H1 (cell line): ENCODE data around the gene CAPN15. TPM values are rescaled to one million over a fixed set of nuclear protein-coding genes. Genes with fewer than 3 reads are reported as not detected.

ENCODE experiments used
- CTCF ChIA-PET: fragments of 300-600 bp; sonication (Branson Sonifier 250); formaldehyde crosslinking; loops from one replicate; lab custom pipeline; 2021; ENCODE audit not compliant: partially characterized antibody; lab: Charles Lee
- POLR2A ChIA-PET: fragments of 300-600 bp; sonication (Branson Sonifier 250); formaldehyde crosslinking; loops from one replicate; lab custom pipeline; 2021; ENCODE audit warnings: inconsistent platforms; ENCODE audit not compliant: partially characterized antibody; lab: Charles Lee
- DNase-seq, 2 experiments: peaks; one replicate each; pipeline versions ENCODE4 v3.0.0 to v3.0.0-alpha.2; 2010 to 2022; ENCODE audit warnings: low spot score in 2 of 2, low read depth in 1 of 2, mixed read lengths in 1 of 2
- FAIRE-seq: peaks from 2 replicates; lab custom pipeline; 2011; peaks lifted over from hg19 to GRCh38; lab: Jason Lieb, UNC
- H2AFZ ChIP-seq: 2 replicates; pipeline ENCODE4 v1.8.1; 2012; ENCODE audit warnings: low read length, inconsistent platforms
- H2AK5ac ChIP-seq: 2 replicates; pipeline ENCODE4 v1.6.1; 2013; ENCODE audit warnings: low read depth, low read length
- H2BK120ac ChIP-seq: replicated peaks from 2 replicates; pipeline ENCODE3; 2013; ENCODE audit warnings: low read depth, low read length, inconsistent platforms
- H2BK12ac ChIP-seq: 2 replicates; pipeline ENCODE4 v1.6.1; 2013; ENCODE audit warnings: low read depth, low read length
- H2BK15ac ChIP-seq: 2 replicates; pipeline ENCODE4 v1.6.1; 2013; ENCODE audit warnings: low read length
- H2BK20ac ChIP-seq: 2 replicates; pipeline ENCODE4 v1.6.1; 2013; ENCODE audit warnings: low read length
- H2BK5ac ChIP-seq: 2 replicates; pipeline ENCODE4 v1.6.1; 2013; ENCODE audit warnings: low read depth, low read length
- H3K14ac ChIP-seq: 2 replicates; pipeline ENCODE4 v1.6.1; 2013; ENCODE audit warnings: inconsistent platforms; ENCODE audit not compliant: insufficient read length
- H3K18ac ChIP-seq: 2 replicates; pipeline ENCODE4 v1.6.1; 2013; ENCODE audit warnings: low read length; ENCODE audit errors: extremely low read depth
- H3K23ac ChIP-seq: 2 replicates; pipeline ENCODE4 v1.6.1; 2013; ENCODE audit warnings: inconsistent platforms; ENCODE audit not compliant: insufficient read length
- H3K23me2 ChIP-seq: 2 replicates; pipeline ENCODE4 v1.6.1; 2013; ENCODE audit warnings: low read depth, low read length
- H3K27ac ChIP-seq: 2 replicates; pipeline ENCODE4 v1.6.1; 2011; ENCODE audit warnings: low read depth, low read length, inconsistent platforms
- H3K27me3 ChIP-seq, 4 experiments: replicated peaks in 1 of 4; 1 replicate in 1 of 4; 2 replicates in 3 of 4; pipeline versions ENCODE4 v1.6.1 to v1.8.1; 2011 to 2013; ENCODE audit warnings: low read length in 3 of 4, mild to moderate bottlenecking in 3 of 4, inconsistent platforms in 2 of 4, mixed read lengths in 2 of 4, moderate library complexity in 1 of 4; ENCODE audit not compliant: control insufficient read depth in 3 of 4, insufficient read depth in 3 of 4; ENCODE audit errors: extremely low read depth in 1 of 4
- H3K36me3 ChIP-seq, 4 experiments: 2 replicates each; pipeline versions ENCODE4 v1.6.1 to v1.8.1; 2011 to 2013; ENCODE audit warnings: mild to moderate bottlenecking in 4 of 4, low read length in 3 of 4, moderate library complexity in 2 of 4, control low read depth in 1 of 4, inconsistent platforms in 1 of 4; ENCODE audit not compliant: insufficient read depth in 4 of 4, control insufficient read depth in 2 of 4
- H3K4ac ChIP-seq: replicated peaks from 2 replicates; pipeline ENCODE3; 2013; ENCODE audit warnings: low read length, low read depth, mixed read lengths, inconsistent platforms; ENCODE audit not compliant: insufficient read length
- H3K4me1 ChIP-seq, 4 experiments: replicated peaks in 1 of 4; 1 replicate in 1 of 4; 2 replicates in 3 of 4; pipeline versions ENCODE4 v1.6.1 to v1.8.1; 2011 to 2013; ENCODE audit warnings: low read length in 3 of 4, inconsistent platforms in 2 of 4, mixed read lengths in 1 of 4; ENCODE audit not compliant: insufficient read depth in 4 of 4, control insufficient read depth in 3 of 4
- H3K4me2 ChIP-seq, 2 experiments: 2 replicates each; pipeline versions ENCODE4 v1.6.1 to v1.8.1; 2011 to 2013; ENCODE audit warnings: low read depth in 2 of 2, low read length in 2 of 2, control low read depth in 1 of 2, inconsistent platforms in 1 of 2, mild to moderate bottlenecking in 1 of 2; ENCODE audit not compliant: insufficient read depth in 1 of 2
- H3K4me3 ChIP-seq, 4 experiments: fragments of 200-600, 300-600 bp in 1 of 4; sonication (generic), shearing (Covaris generic), sonication (Bioruptor Twin) in 1 of 4; 2 replicates each; pipeline versions ENCODE4 v1.5.1 to v1.8.1; 2011 to 2016; ENCODE audit warnings: low read length in 4 of 4, low read depth in 3 of 4, control low read depth in 2 of 4, inconsistent platforms in 2 of 4, mild to moderate bottlenecking in 2 of 4, mixed read lengths in 1 of 4, moderate library complexity in 1 of 4; ENCODE audit not compliant: insufficient read depth in 2 of 4; ENCODE audit errors: extremely low read depth in 1 of 4
- H3K56ac ChIP-seq: replicated peaks from 2 replicates; pipeline ENCODE3; 2013; ENCODE audit warnings: low read depth, mild to moderate bottlenecking, mixed read lengths, low read length, inconsistent platforms; ENCODE audit not compliant: insufficient read length
- H3K79me1 ChIP-seq: 2 replicates; pipeline ENCODE4 v1.6.1; 2013; ENCODE audit warnings: low read depth, low read length, control low read depth
- H3K79me2 ChIP-seq, 2 experiments: 2 replicates each; pipeline versions ENCODE4 v1.6.1 to v1.8.1; 2012 to 2013; ENCODE audit warnings: low read length in 2 of 2, mild to moderate bottlenecking in 2 of 2, inconsistent platforms in 1 of 2; ENCODE audit not compliant: insufficient read depth in 2 of 2, control insufficient read depth in 1 of 2
- H3K9ac ChIP-seq, 4 experiments: replicated peaks in 1 of 4; 1 replicate in 1 of 4; 2 replicates in 3 of 4; pipeline versions ENCODE4 v1.6.1 to v1.8.1; 2011 to 2013; ENCODE audit warnings: low read depth in 3 of 4, low read length in 3 of 4, control low read depth in 2 of 4, mild to moderate bottlenecking in 2 of 4, moderate library complexity in 2 of 4, inconsistent platforms in 1 of 4; ENCODE audit errors: extremely low read depth in 1 of 4
- H3K9me3 ChIP-seq, 2 experiments: 2 replicates each; pipeline versions ENCODE4 v1.6.1 to v1.8.1; 2012 to 2013; ENCODE audit warnings: mild to moderate bottlenecking in 2 of 2, moderate library complexity in 2 of 2, control low read depth in 1 of 2, inconsistent platforms in 1 of 2, low read depth in 1 of 2, low read length in 1 of 2, mixed read lengths in 1 of 2; ENCODE audit not compliant: insufficient read depth in 2 of 2
- H4K20me1 ChIP-seq, 2 experiments: replicated peaks in 1 of 2; 2 replicates each; pipeline versions ENCODE3 to v1.8.1; 2011 to 2013; ENCODE audit warnings: inconsistent platforms in 2 of 2, low read length in 2 of 2, mild to moderate bottlenecking in 1 of 2; ENCODE audit not compliant: insufficient read depth in 2 of 2, control insufficient read depth in 1 of 2
- H4K5ac ChIP-seq: 2 replicates; pipeline ENCODE4 v1.6.1; 2013; ENCODE audit warnings: low read length, low read depth, mixed read lengths, inconsistent platforms; ENCODE audit not compliant: insufficient read length
- H4K8ac ChIP-seq: 2 replicates; pipeline ENCODE4 v1.8.0; 2013; ENCODE audit warnings: mild to moderate bottlenecking, moderate library complexity, low read length, inconsistent platforms; ENCODE audit not compliant: insufficient read depth; ENCODE audit errors: extremely low read depth
- H4K91ac ChIP-seq: replicated peaks from 2 replicates; pipeline ENCODE3; 2013; ENCODE audit warnings: low read length, mixed read lengths, inconsistent platforms; ENCODE audit not compliant: insufficient read length
- BRCA1 ChIP-seq: IDR thresholded peaks from 2 replicates; pipeline ENCODE4 v1.6.1; 2012; ENCODE audit warnings: low read depth, low read length, improper control_type of control experiment
- E2F6 ChIP-seq: IDR thresholded peaks from 2 replicates; pipeline ENCODE4 v1.6.1; 2012; ENCODE audit warnings: inconsistent platforms
- EGR1 ChIP-seq: IDR thresholded peaks from 2 replicates; pipeline ENCODE4 v1.6.1; 2011; ENCODE audit warnings: low read depth, low read length, borderline replicate concordance
- RFX5 ChIP-seq: IDR thresholded peaks from 2 replicates; pipeline ENCODE4 v1.6.1; 2011; ENCODE audit warnings: low read depth, low read length, improper control_type of control experiment, borderline replicate concordance
- SP4 ChIP-seq: IDR thresholded peaks from 2 replicates; pipeline ENCODE4 v1.6.1; 2012; ENCODE audit warnings: low read length, inconsistent platforms
- TAF1 ChIP-seq: IDR thresholded peaks from 2 replicates; pipeline ENCODE4 v1.6.1; 2011; ENCODE audit warnings: mild to moderate bottlenecking, low read depth, low read length
- TCF12 ChIP-seq: IDR thresholded peaks from 2 replicates; pipeline ENCODE4 v1.6.1; 2011; ENCODE audit warnings: low read depth, mild to moderate bottlenecking, low read length
- TEAD4 ChIP-seq: IDR thresholded peaks from 2 replicates; pipeline ENCODE4 v1.6.1; 2012; ENCODE audit warnings: low read depth, low read length, inconsistent platforms, mixed read lengths
- WGBS, 2 experiments: shearing (Covaris generic) in 1 of 2; methylation state at CpG; one replicate each; pipeline versions ENCODE4 v1.1.6 to v1.1.7; 2013 to 2015; ENCODE audit warnings: low lambda C conversion rate in 2 of 2, mixed read lengths in 2 of 2, inconsistent platforms in 1 of 2, low coverage in 1 of 2, missing lambda C conversion rate in 1 of 2; ENCODE audit not compliant: insufficient replicate concordance in 2 of 2, insufficient coverage in 1 of 2, insufficient read length in 1 of 2; ENCODE audit errors: extremely low coverage in 1 of 2, missing lambda C conversion rate in 1 of 2; 5-methylcytosine and 5-hydroxymethylcytosine counted together
- polyA plus RNA-seq, 7 experiments: library from polyadenylated mRNA; depleted of rRNA in 3 of 7; stranded (reverse) in 5 of 7; unstranded in 2 of 7; fragments of >200 nt in 5 of 7; fragments of 200-250 nt in 2 of 7; gene quantifications; 1 replicate in 5 of 7; 2 replicates in 1 of 7; 4 replicates in 1 of 7; pipeline versions ENCODE4 v1.2.1 to v1.2.3, GENCODE V29; 2011 to 2013; ENCODE audit warnings: missing spikeins in 2 of 7, mixed read lengths in 2 of 7
- total RNA-seq: library from RNA; stranded (reverse); fragmentation: NEBNext Ultra II Directional; extraction: Animal tissue kit (Norgen Biotek cat#: 25700); gene quantifications from 2 replicates; pipeline ENCODE4 v1.2.1, GENCODE V29; 2021

The CAPN15 gene
- total and polyA plus RNA-seq, 2 of the 8 experiments (the other 6 are each of a cell fraction or from before 2014, with no cell fraction given) = 38.9 to 76.9 TPM

GRCh38 chr16:583815-584591 lies 56.5 kb downstream of the CAPN15 start:
- 64% methylated on average over 31 of the region's 38 CpGs; no CpG with 5 or more reads in 1 of the 2 experiments for WGBS, 2 experiments
- TF ChIP-seq RFX5 (no peak), TCF12 (no peak), E2F6 (no peak), TEAD4 (no peak), SP4 (no peak), TAF1 (no peak), EGR1 (no peak), BRCA1 (no peak)

More at GRCh38 chr16:583815-584591, 56.5 kb downstream of the CAPN15 start:
- ChIA-PET POLR2A (interaction anchor here (0.9 to 7.9 kb wide), 6 partner anchors 9 to 80 kb away, joined by 3 to 58 read pairs (median 4); partner anchors contain the start of genes CAPN15, NHLRC4, PIGQ and WFIKKN1), CTCF (interaction anchor here (0.8 to 5.4 kb wide), 8 partner anchors 9 to 65 kb away, joined by 3 to 35 read pairs (median 5); partner anchors contain the start of gene WDR90)
- Histone ChIP-seq H3K9ac (no peak overlapping the region), H2BK15ac (no peak overlapping the region), H3K79me2 (peaks cover 0 to 5% of the 10 kb centered on the region in 2 experiments; a peak in 1 of 4 replicates), H3K4me3 (peak overlapping the region in 2 of 4 experiments; percentile 18 to 44; a peak in 2 of 8 replicates), H3K23me2 (peaks cover 5% of the 10 kb centered on the region; the same call in 1 of the 2 replicates), H3K4me2 (peak overlapping the region; percentile 35 to 74; a peak in 3 of 4 replicates), H3K4ac (peak overlapping the region; percentile 38), H4K91ac (no peak overlapping the region), H3K27me3 (peaks cover 0 to 26% (median 19%) of the 10 kb centered on the region in 4 experiments; a peak in 5 of 7 replicates), H3K9me3 (no peaks in the 10 kb centered on the region), H2BK5ac (peak overlapping the region; percentile 66; the same call in 1 of the 2 replicates), H3K36me3 (peaks cover 0 to 2% (median 0%) of the 10 kb centered on the region in 4 experiments; a peak in 1 of 8 replicates), H3K79me1 (no peaks in the 10 kb centered on the region), H2BK120ac (no peak overlapping the region), H2AFZ (no peak overlapping the region), H3K23ac (no peak overlapping the region), H3K4me1 (peaks cover 0 to 25% (median 19%) of the 10 kb centered on the region in 4 experiments; a peak in 6 of 7 replicates), H3K27ac (no peak overlapping the region), H3K18ac (peak overlapping the region; percentile 7; the same call in 1 of the 2 replicates), H2BK12ac (no peak overlapping the region), H4K5ac (no peak overlapping the region), H4K8ac (peak overlapping the region; percentile 9; the same call in 1 of the 2 replicates), H2AK5ac (no peak overlapping the region), H3K56ac (no peak overlapping the region), H4K20me1 (peaks cover 2 to 20% of the 10 kb centered on the region in 2 experiments), H3K14ac (no peak overlapping the region), H2BK20ac (no peak overlapping the region)
- peak in 1 of 2 experiments; percentile 74 for DNase-seq
- FAIRE-seq = no peak
